ENCODE results near the gene RIN3. TPM values are rescaled to one million over a fixed set of nuclear protein-coding genes. Genes with fewer than 3 reads are reported as not detected.
A peak's percentile ranks its signal among the peaks of the same experiment; 100 is the strongest.

RIN3 gene
- total and polyA plus RNA-seq, 10 donors: 17.2 to 117 (median 75.7) TPM

- Histone ChIP-seq H3K27ac (peak overlapping the region in 7 of 8 donors; percentile 62 to 97 (median 79)), H3K4me1 (peaks cover 15 to 99% (median 68%) of the 10 kb centered on the region in 6 donors), H3K9me3 (no peaks in the 10 kb centered on the region), H3K4me3 (peak overlapping the region in 1 of 8 donors; percentile 30), H3K36me3 (peaks cover 0 to 10% (median 0%) of the 10 kb centered on the region in 6 donors), H3K27me3 (replicated peaks in 1 of 7) (peaks cover 0 to 4% (median 0%) of the 10 kb centered on the region in 7 donors)
- no peak for DNase-seq
- TF ChIP-seq CTCF (IDR thresholded peaks at IDR 0.05 in 8 of 11, conservative IDR thresholded peaks at IDR 0.05 in 3 of 11) (no peak), POLR2AphosphoS5 (IDR thresholded peaks at IDR 0.05) (peak in 1 of 3 donors; percentile 55)
- WGBS, 5 donors: 73 to 87% (median 82%) methylated on average over 10 to 20 of the region's 20 CpGs
- intact Hi-C loops (cut with DNase I; ENCODE audit: low total_unique reads): no loop called here
Observed at GRCh38 chr14:92519246-92520101, 5.9 kb downstream of the RIN3 start.

DNA sequence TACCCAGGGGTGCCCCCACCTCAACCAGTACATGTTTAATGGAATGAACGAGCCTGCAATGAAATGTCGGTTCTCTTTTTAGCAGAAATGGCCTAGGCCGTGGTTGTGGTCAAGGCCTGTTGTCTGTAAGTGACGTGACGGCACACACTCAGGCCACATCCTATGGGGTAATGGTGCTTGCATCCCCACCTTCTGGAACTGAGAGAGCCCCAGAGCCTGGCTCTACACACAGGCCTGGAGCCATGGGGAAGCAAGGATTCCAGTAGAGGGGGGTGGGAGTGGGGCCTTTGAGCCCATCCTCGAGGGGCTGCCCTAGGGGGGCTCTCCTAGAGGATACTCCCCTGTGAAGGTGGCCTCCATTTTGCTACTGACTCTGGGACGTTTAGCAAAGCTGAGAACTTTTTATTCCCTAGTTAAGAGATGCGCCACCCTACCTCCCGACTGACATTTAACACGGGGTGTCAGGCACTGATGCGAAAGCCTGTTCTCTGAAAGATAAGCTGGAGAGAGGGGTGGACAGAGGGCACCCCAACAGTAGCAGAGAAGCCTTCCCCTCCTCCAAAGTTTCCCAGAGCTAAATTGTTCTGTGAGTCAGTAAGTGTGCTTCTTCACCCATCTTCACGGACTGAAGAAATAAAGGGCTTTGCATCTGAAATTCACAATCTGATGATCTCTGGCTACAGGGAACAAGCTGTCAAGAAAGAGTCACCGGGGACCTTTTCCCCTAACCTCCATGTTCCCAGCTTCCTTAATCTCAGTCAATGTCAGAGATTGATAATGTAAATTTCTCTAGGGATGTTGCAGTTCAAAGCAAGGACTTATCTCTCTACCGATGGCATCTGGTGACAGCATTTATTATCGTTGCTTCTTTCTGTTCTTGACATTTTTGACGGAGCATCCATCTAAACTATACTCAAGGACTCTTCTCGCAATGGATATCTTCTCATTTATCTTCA is 6.8 kb downstream of the RIN3 start:
- DNase-seq: peak; percentile 83

DNA sequence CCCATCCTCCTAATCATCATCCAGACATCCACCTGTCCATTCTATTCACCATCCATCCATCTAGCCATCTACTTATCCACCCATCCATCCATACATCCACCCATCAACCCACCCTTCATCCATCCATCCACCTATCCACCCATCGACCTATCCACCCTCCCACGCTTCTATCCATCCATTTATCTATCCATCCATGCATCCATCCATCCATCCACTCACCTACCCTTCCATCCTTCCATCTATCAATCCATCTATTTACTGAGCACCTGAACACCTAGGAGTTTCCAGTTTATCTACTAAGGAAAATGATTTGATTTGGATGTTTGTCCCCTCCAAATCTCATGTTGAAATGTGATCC is 7.5 kb downstream of the RIN3 start:
- intact Hi-C loops (cut with DNase I; ENCODE audit: low total_unique reads): no loop called here
- no peaks in the 10 kb centered on the region for H3K27me3 ChIP-seq (replicated peaks in 1 of 7)
- no peaks in the 10 kb centered on the region for H3K9me3 ChIP-seq
- 85 to 94% (median 90%) methylated on average over 2 of the region's 2 CpGs for WGBS, 5 donors
- peak overlapping the region in 3 of 8 donors; percentile 11 to 96 (median 93) for H3K27ac ChIP-seq
- DNase-seq: no peak
- H3K4me1 ChIP-seq: peaks cover 15 to 99% (median 65%) of the 10 kb centered on the region in 6 donors
- peaks cover 0 to 10% (median 0%) of the 10 kb centered on the region in 6 donors for H3K36me3 ChIP-seq
- H3K4me3 ChIP-seq: no peak overlapping the region
- TF ChIP-seq POLR2AphosphoS5 (IDR thresholded peaks at IDR 0.05) (no peak), POLR2A (IDR thresholded peaks at IDR 0.05) (no peak), CTCF (IDR thresholded peaks at IDR 0.05 in 8 of 11, conservative IDR thresholded peaks at IDR 0.05 in 3 of 11) (no peak)

More for the DNA sequence above, 6.8 kb downstream of the RIN3 start:
- Histone ChIP-seq H3K36me3 (peaks cover 0 to 10% (median 0%) of the 10 kb centered on the region in 6 donors), H3K9me3 (no peaks in the 10 kb centered on the region), H3K4me3 (peak overlapping the region in 1 of 8 donors; percentile 30), H3K4me1 (peaks cover 19 to 99% (median 68%) of the 10 kb centered on the region in 6 donors), H3K27me3 (replicated peaks in 1 of 7) (no peaks in the 10 kb centered on the region), H3K27ac (peak overlapping the region in 7 of 8 donors; percentile 62 to 97 (median 79))
- 72 to 83% (median 77%) methylated on average over 15 to 17 of the region's 17 CpGs for WGBS, 5 donors
- TF ChIP-seq CTCF (IDR thresholded peaks at IDR 0.05 in 8 of 11, conservative IDR thresholded peaks at IDR 0.05 in 3 of 11) (no peak), POLR2AphosphoS5 (IDR thresholded peaks at IDR 0.05) (peak in 1 of 3 donors; percentile 69)
- intact Hi-C loops (cut with DNase I; ENCODE audit: low total_unique reads): no loop called here

Data from spleen (tissue), 11 donors.